HG03045 (cell line): Measurements from ENCODE around the gene TNMD.

Experiments used
- ATAC-seq: cut with Tn5 transposase; IDR thresholded peaks from one replicate; pipeline ENCODE4 v1.9.1; 2021; ENCODE audit warnings: mild to moderate bottlenecking, moderate library complexity; ENCODE audit not compliant: unreplicated experiment

The TNMD gene

DNA sequence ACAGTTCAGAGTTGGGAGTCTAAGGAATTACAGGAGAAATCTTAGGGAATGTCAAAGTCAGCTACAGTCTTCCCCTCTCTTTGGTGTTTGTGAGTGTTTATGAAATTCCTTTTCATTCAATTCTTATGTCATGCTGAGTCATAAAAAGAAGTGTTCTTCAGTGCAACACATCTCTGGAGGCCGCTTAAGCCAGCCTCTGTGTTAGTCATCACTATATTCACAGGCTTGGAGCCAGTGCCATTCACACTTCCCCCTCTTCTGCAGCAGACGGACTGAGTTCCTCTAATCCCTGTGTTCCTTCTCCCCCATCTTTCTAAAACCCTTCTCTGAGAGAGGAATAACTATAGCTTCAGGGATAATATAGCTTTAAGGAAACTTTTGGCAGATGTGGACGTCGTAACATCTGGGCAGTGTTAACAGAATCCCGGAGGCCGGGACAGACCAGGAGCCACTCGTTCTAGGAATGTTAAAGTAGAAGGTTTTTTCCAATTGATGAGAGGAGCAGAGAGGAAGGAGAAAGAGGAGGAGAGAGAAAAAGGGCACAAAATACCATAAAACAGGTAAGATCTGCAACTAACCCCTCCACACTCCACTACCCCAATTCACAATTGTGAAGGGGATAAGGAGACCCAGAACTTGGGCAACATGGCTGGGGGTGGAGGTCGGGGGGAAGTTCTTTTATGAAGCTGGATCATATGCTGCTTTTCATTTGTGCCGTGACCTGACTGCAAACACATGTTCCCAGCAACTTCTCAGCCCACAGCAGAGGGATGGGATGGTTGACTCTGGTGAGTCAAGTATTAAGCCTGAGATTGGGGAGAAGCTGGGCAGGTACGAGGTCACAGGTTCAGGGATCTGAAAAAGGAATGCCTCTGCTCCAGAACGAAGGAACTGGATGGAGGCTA, 59.5 kb downstream of the TNMD start, which contains the start of gene SRPX2:
Gene SRPX2 (plus strand): TSS at position 244 of the 905 bp plus-strand sequence. CDS start 2,124 bp downstream, outside the sequence.
- ATAC-seq, result no peak

DNA sequence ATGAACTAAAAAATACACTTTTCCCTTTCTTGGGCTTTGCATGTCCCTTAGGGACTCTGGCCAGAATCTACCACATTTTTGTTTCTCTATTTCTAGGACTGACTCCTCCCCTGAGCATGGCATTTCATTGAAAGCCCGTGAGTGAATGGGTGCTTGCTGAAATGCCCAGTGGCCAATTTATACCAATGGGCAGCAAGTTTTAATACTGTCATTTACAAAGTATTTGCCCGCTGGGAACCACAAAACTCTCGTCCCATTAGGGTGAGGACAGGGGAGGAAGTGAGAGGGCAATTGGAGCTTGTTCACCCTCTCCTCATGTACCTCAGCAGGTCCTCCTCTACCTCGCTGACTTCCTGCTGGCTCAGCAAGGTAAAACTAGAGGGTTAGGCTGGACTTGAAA, 60.4 kb downstream of the TNMD start:
- ATAC-seq, result no peak

DNA sequence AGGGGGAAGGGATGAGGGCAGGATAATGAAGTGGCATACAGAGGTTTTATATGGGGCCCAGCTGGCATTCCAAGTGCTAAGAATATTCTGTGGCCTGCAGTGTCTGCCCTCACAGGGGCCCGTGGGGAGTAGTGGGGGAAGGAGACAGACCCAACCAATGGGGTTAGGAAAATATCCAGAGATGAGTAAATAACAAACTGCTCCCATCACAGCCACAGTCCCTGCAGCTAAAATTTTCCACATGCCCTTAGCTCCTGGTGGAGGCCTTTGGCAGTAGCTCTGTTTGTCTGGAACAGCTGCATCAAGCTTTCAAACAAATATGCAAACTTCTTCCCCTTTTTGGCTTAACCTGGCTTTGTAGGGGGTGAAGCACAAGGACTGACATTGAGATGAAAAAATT, 62.4 kb downstream of the TNMD start:
- no peak for ATAC-seq

DNA sequence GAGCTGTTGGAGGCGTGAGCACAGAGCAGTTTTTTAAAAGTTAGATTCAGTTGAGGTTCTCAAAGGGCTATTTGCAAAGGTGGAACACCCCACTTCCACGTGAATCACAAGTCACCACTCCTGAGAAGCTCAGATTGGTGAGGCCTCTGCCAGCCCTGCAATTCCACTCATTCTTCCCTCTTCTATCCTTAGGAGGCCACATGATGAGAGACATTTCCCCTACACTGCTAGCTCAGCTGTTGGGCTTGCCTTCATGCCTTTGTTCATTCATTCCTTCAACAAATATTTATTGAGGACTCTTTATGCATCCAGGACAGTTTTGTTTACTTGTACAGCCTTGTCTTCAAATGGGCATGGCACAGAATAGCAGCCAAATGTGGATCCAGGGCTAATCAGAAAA, 63.0 kb downstream of the TNMD start:
- ATAC-seq, result no peak

DNA sequence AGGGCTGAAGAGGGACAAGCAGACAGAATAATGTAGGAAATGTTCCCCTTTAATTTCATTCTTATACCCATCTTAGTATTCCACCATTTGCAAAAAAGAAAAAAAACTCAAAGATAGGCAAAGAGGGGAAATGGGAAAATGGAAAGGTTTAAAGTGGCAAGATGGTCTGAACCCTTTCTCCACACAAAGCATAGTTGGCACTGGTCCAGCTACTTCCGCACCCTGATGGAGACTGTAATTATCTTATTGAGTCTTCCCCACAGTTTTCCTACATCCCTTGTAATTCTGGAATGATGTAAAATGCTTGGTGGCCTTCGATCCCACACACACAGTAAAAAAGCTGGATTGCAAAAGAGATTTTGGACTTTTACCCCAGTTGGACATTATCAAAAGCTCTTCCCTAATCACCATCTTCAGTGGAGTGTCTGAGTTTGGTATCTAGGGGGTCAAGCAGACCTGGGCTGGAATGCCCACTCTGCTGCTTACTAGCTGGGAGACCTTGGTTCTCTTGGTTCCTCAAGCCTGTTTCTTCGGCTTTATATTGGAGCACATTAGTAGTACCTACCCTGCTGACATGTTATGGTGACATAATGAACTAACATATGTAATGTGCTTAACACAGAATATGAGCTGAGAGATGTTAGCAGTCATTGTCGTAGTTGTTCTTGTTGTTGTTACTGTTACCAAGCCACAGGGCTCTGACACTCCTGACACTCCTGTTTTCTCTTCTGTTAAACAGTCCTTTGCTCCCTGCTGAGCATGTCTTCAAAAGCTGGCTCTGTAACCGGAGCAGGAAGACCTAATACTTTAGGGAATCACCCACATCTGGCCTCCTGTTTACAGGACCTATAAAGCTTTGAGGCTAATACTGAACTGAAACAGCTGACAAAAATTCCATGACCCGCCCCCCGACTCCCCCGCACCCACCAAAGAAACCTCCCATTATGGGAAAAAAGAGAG, 64.0 kb downstream of the TNMD start:
- ATAC-seq, result no peak
